ENCODE measurements around the gene PEX11G.
"Not testable (repeated sequence)": the region's sequence is repeated elsewhere in the genome, so short reads cannot be mapped to it uniquely, and the experiment has no call there.

PEX11G gene

GRCh38 chr19:7434391-7434790, 54.4 kb downstream of the PEX11G start:
- Histone ChIP-seq H3K9me3 (ENCODE audit: control extremely low read depth in 1 of 5, control insufficient read depth in 4 of 5, insufficient read depth in 2 of 5, low read depth in 1 of 5, low read length in 4 of 5) (no peaks in the 10 kb centered on the region), H3K4me1 (ENCODE audit: control extremely low read depth in 1 of 4, control insufficient read depth in 4 of 4, insufficient read depth in 4 of 4, low read length in 3 of 4) (no peaks in the 10 kb centered on the region), H3K36me3 (ENCODE audit: control insufficient read depth in 4 of 4, insufficient read depth in 4 of 4, low read length in 3 of 4) (peaks cover 7 to 14% (median 13%) of the 10 kb centered on the region in 4 experiments), H3K4me3 (ENCODE audit: control insufficient read depth in 1 of 7, extremely low read depth in 1 of 7, insufficient read depth in 4 of 7, low read depth in 2 of 7, low read length in 6 of 7) (no peak overlapping the region), H3K27me3 (replicated peaks in 2 of 5; ENCODE audit: control insufficient read depth in 4 of 5, insufficient read depth in 5 of 5, low read length in 4 of 5) (no peaks in the 10 kb centered on the region), H3K27ac (ENCODE audit: insufficient read depth in 1 of 2, low read depth in 1 of 2, low read length in 2 of 2, poor library complexity in 1 of 2, severe bottlenecking in 2 of 2) (no peak overlapping the region)
- WGBS (ENCODE audit: insufficient coverage) = 100% methylated on average over 4 of the region's 10 CpGs
- ChIA-PET POLR2A (no interaction called here), CTCF (interaction anchor here (0.6 kb wide), 1 partner anchor 38 kb away, joined by 3 read pairs; no protein-coding TSS in a partner anchor)
- no peak for DNase-seq

DNA sequence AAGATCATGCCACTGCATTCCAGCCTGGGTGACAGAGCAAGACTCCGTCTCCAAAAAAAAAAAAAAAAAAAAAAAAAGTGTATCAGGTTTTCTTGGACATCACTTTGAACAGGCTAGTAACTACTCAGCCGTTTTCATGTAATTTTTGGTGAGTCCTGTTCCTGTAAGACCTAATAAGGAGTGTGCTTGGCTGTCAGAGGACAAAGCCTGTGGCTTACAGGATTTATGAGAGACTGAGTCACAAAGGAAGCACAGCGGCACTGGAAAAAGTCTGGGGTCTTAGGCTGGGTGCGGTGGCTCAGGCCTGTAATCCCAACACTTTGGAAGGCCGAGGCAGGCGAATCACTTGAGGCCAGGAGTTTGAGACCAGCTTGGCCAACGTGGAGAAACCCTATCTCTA, 55.4 kb downstream of the PEX11G start:
- CTCF ChIA-PET = interaction anchor here (0.6 kb wide), 1 partner anchor 53 kb away, joined by 3 read pairs; no protein-coding TSS in a partner anchor
- WGBS (ENCODE audit: insufficient coverage) = 100% methylated on average over 6 of the region's 7 CpGs
- POLR2A ChIA-PET; H3K27ac ChIP-seq (ENCODE audit: insufficient read depth in 1 of 2, low read depth in 1 of 2, low read length in 2 of 2, poor library complexity in 1 of 2, severe bottlenecking in 2 of 2); H3K27me3 ChIP-seq (replicated peaks in 2 of 5; ENCODE audit: control insufficient read depth in 4 of 5, insufficient read depth in 5 of 5, low read length in 4 of 5); H3K4me1 ChIP-seq (ENCODE audit: control extremely low read depth in 1 of 4, control insufficient read depth in 4 of 4, insufficient read depth in 4 of 4, low read length in 3 of 4); H3K9me3 ChIP-seq (ENCODE audit: control extremely low read depth in 1 of 5, control insufficient read depth in 4 of 5, insufficient read depth in 2 of 5, low read depth in 1 of 5, low read length in 4 of 5); H3K4me3 ChIP-seq (ENCODE audit: control insufficient read depth in 1 of 7, extremely low read depth in 1 of 7, insufficient read depth in 4 of 7, low read depth in 2 of 7, low read length in 6 of 7); DNase-seq: not testable (repeated sequence)
- H3K36me3 ChIP-seq (ENCODE audit: control insufficient read depth in 4 of 4, insufficient read depth in 4 of 4, low read length in 3 of 4) = peaks cover 7 to 12% (median 11%) of the 10 kb centered on the region in 4 experiments

DNA sequence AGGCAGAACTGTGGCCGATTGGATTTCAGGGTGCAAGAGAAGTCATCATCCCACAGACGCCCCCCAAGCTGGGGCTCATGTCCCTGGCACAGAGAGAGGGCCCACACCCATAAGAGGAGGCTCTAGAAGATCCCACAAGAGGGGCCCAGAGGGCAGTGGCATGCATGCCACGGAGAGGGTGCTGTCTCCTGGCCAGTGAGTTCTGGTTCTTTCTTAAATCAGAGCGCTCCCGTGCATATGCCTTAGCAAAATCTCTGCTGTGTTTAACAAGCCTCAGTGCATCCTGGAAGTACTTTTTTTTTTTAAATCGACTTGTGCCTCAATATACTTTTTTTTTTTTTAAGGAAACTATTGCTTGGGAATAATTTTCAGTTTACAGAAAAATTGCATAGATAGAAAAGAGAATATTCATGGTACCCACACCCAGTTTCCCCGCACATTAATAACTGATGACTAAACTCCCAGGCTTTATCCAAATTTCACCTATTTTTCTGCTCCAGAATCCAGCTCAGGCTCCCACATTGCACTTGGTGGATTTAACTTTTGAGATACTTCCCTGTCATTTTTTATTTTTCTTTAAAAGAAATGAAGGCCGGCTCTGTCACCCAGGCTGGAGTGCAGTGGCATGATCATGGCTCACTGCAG, 59.1 kb downstream of the PEX11G start:
- ChIA-PET POLR2A (no interaction called here), CTCF (interaction anchor here (0.9 kb wide), 1 partner anchor 30 kb away, joined by 3 read pairs; no protein-coding TSS in a partner anchor)
- H3K27ac ChIP-seq (ENCODE audit: insufficient read depth in 1 of 2, low read depth in 1 of 2, low read length in 2 of 2, poor library complexity in 1 of 2, severe bottlenecking in 2 of 2) = no peak overlapping the region
- H3K4me1 ChIP-seq (ENCODE audit: control extremely low read depth in 1 of 4, control insufficient read depth in 4 of 4, insufficient read depth in 4 of 4, low read length in 3 of 4) = no peaks in the 10 kb centered on the region
- H3K27me3 ChIP-seq (replicated peaks in 2 of 5; ENCODE audit: control insufficient read depth in 4 of 5, insufficient read depth in 5 of 5, low read length in 4 of 5) = no peaks in the 10 kb centered on the region
- H3K36me3 ChIP-seq (ENCODE audit: control insufficient read depth in 4 of 4, insufficient read depth in 4 of 4, low read length in 3 of 4) = peaks cover 0 to 13% (median 7%) of the 10 kb centered on the region in 4 experiments
- no peak for DNase-seq
- no peaks in the 10 kb centered on the region for H3K9me3 ChIP-seq (ENCODE audit: control extremely low read depth in 1 of 5, control insufficient read depth in 4 of 5, insufficient read depth in 2 of 5, low read depth in 1 of 5, low read length in 4 of 5)
- no peak overlapping the region for H3K4me3 ChIP-seq (ENCODE audit: control insufficient read depth in 1 of 7, extremely low read depth in 1 of 7, insufficient read depth in 4 of 7, low read depth in 2 of 7, low read length in 6 of 7)
- 83% methylated on average over 7 of the region's 8 CpGs for WGBS (ENCODE audit: insufficient coverage)

- Histone ChIP-seq H3K27ac (ENCODE audit: insufficient read depth in 1 of 2, low read depth in 1 of 2, low read length in 2 of 2, poor library complexity in 1 of 2, severe bottlenecking in 2 of 2) (no peak overlapping the region), H3K9me3 (ENCODE audit: control extremely low read depth in 1 of 5, control insufficient read depth in 4 of 5, insufficient read depth in 2 of 5, low read depth in 1 of 5, low read length in 4 of 5) (no peaks in the 10 kb centered on the region), H3K4me1 (ENCODE audit: control extremely low read depth in 1 of 4, control insufficient read depth in 4 of 4, insufficient read depth in 4 of 4, low read length in 3 of 4) (no peaks in the 10 kb centered on the region), H3K27me3 (replicated peaks in 2 of 5; ENCODE audit: control insufficient read depth in 4 of 5, insufficient read depth in 5 of 5, low read length in 4 of 5) (no peaks in the 10 kb centered on the region), H3K4me3 (ENCODE audit: control insufficient read depth in 1 of 7, extremely low read depth in 1 of 7, insufficient read depth in 4 of 7, low read depth in 2 of 7, low read length in 6 of 7) (no peak overlapping the region), H3K36me3 (ENCODE audit: control insufficient read depth in 4 of 4, insufficient read depth in 4 of 4, low read length in 3 of 4) (peaks cover 3 to 14% (median 8%) of the 10 kb centered on the region in 4 experiments)
- no peak for DNase-seq
- WGBS (ENCODE audit: insufficient coverage) = 98% methylated on average over 17 of the region's 20 CpGs
- CTCF ChIA-PET = no interaction called here
- POLR2A ChIA-PET = no interaction called here
These were observed 60.2 kb downstream of the PEX11G start for GRCh38 chr19:7428651-7429113.

DNA sequence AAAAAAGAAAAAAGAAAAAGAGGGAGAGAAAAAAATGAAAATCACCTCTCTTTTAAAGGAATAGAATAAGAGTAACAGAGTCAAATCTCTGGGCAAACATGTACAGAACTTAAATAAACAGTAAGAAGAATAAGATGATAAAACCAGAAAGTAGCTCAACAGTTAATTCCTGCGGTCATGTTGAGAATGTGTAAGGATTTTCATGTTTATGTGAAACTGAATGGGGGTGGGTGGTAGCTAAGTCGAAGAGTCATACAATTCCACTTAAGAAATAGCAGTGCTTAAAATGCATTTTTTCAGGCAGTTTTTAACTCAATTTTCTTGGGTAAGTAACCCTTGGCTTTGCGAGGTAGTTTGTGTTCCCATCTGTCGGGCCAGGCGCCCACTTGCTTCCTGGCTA, 60.9 kb downstream of the PEX11G start:
- no peak for DNase-seq
- H3K27ac ChIP-seq (ENCODE audit: insufficient read depth in 1 of 2, low read depth in 1 of 2, low read length in 2 of 2, poor library complexity in 1 of 2, severe bottlenecking in 2 of 2) = no peak overlapping the region
- WGBS (ENCODE audit: insufficient coverage) = 71% methylated on average over 4 of the region's 5 CpGs
- peaks cover 7 to 14% (median 11%) of the 10 kb centered on the region in 4 experiments for H3K36me3 ChIP-seq (ENCODE audit: control insufficient read depth in 4 of 4, insufficient read depth in 4 of 4, low read length in 3 of 4)
- no peaks in the 10 kb centered on the region for H3K27me3 ChIP-seq (replicated peaks in 2 of 5; ENCODE audit: control insufficient read depth in 4 of 5, insufficient read depth in 5 of 5, low read length in 4 of 5)
- CTCF ChIA-PET = interaction anchor here (0.9 kb wide), 1 partner anchor 74 kb away, joined by 3 read pairs; no protein-coding TSS in a partner anchor
- H3K9me3 ChIP-seq (ENCODE audit: control extremely low read depth in 1 of 5, control insufficient read depth in 4 of 5, insufficient read depth in 2 of 5, low read depth in 1 of 5, low read length in 4 of 5) = no peaks in the 10 kb centered on the region
- no peaks in the 10 kb centered on the region for H3K4me1 ChIP-seq (ENCODE audit: control extremely low read depth in 1 of 4, control insufficient read depth in 4 of 4, insufficient read depth in 4 of 4, low read length in 3 of 4)
- H3K4me3 ChIP-seq (ENCODE audit: control insufficient read depth in 1 of 7, extremely low read depth in 1 of 7, insufficient read depth in 4 of 7, low read depth in 2 of 7, low read length in 6 of 7) = no peak overlapping the region
- POLR2A ChIA-PET = no interaction called here

DNA sequence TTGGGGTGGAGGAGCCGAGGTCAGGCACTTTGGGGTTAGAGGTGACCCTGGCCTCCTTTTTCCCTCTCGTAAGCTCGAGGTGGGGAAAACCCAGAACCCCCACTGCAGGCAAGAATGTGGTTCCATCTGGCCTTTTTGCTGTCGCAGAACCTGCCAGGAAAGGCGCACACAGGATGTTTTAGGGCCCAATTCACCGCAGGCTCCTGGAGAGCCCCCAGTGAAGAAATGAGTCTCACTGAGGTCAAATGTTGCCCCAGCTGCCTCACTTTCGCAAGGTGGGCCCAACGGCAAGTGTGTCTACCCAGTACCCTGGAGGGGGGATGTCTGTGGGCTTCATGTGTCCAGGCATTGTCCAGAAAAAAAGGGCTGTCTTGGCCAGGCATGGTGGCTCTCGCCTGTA, 61.8 kb downstream of the PEX11G start:
- 80% methylated on average over 8 of the region's 9 CpGs for WGBS (ENCODE audit: insufficient coverage)
- CTCF ChIA-PET = interaction anchor here (0.7 kb wide), 2 partner anchors 12 to 140 kb away, joined by 3 read pairs; no protein-coding TSS in a partner anchor
- Histone ChIP-seq H3K4me1 (ENCODE audit: control extremely low read depth in 1 of 4, control insufficient read depth in 4 of 4, insufficient read depth in 4 of 4, low read length in 3 of 4) (no peaks in the 10 kb centered on the region), H3K36me3 (ENCODE audit: control insufficient read depth in 4 of 4, insufficient read depth in 4 of 4, low read length in 3 of 4) (peaks cover 7 to 18% (median 12%) of the 10 kb centered on the region in 4 experiments), H3K27ac (ENCODE audit: insufficient read depth in 1 of 2, low read depth in 1 of 2, low read length in 2 of 2, poor library complexity in 1 of 2, severe bottlenecking in 2 of 2) (no peak overlapping the region), H3K9me3 (ENCODE audit: control extremely low read depth in 1 of 5, control insufficient read depth in 4 of 5, insufficient read depth in 2 of 5, low read depth in 1 of 5, low read length in 4 of 5) (no peaks in the 10 kb centered on the region), H3K4me3 (ENCODE audit: control insufficient read depth in 1 of 7, extremely low read depth in 1 of 7, insufficient read depth in 4 of 7, low read depth in 2 of 7, low read length in 6 of 7) (no peak overlapping the region), H3K27me3 (replicated peaks in 2 of 5; ENCODE audit: control insufficient read depth in 4 of 5, insufficient read depth in 5 of 5, low read length in 4 of 5) (no peaks in the 10 kb centered on the region)
- POLR2A ChIA-PET = no interaction called here
- no peak for DNase-seq

All from common myeloid progenitor, CD34-positive (primary cell).